H1 (cell line): ENCODE measurements around the gene MMP17. TPM values are rescaled to one million over a fixed set of nuclear protein-coding genes. Genes with fewer than 3 reads are reported as not detected.

Experiments
- CTCF ChIA-PET: fragments of 300-600 bp; sonication (Branson Sonifier 250); formaldehyde crosslinking; loops from one replicate; lab custom pipeline; 2021; ENCODE audit not compliant: partially characterized antibody; lab: Charles Lee
- POLR2A ChIA-PET: fragments of 300-600 bp; sonication (Branson Sonifier 250); formaldehyde crosslinking; loops from one replicate; lab custom pipeline; 2021; ENCODE audit warnings: inconsistent platforms; ENCODE audit not compliant: partially characterized antibody; lab: Charles Lee
- DNase-seq, 2 experiments: peaks; one replicate each; pipeline versions ENCODE4 v3.0.0 to v3.0.0-alpha.2; 2010 to 2022; ENCODE audit warnings: low spot score in 2 of 2, low read depth in 1 of 2, mixed read lengths in 1 of 2
- FAIRE-seq: peaks from 2 replicates; lab custom pipeline; 2011; peaks lifted over from hg19 to GRCh38; lab: Jason Lieb, UNC
- H2AFZ ChIP-seq: 2 replicates; pipeline ENCODE4 v1.8.1; 2012; ENCODE audit warnings: low read length, inconsistent platforms
- H2AK5ac ChIP-seq: 2 replicates; pipeline ENCODE4 v1.6.1; 2013; ENCODE audit warnings: low read depth, low read length
- H2BK120ac ChIP-seq: replicated peaks from 2 replicates; pipeline ENCODE3; 2013; ENCODE audit warnings: low read depth, low read length, inconsistent platforms
- H2BK12ac ChIP-seq: 2 replicates; pipeline ENCODE4 v1.6.1; 2013; ENCODE audit warnings: low read depth, low read length
- H2BK15ac ChIP-seq: 2 replicates; pipeline ENCODE4 v1.6.1; 2013; ENCODE audit warnings: low read length
- H2BK20ac ChIP-seq: 2 replicates; pipeline ENCODE4 v1.6.1; 2013; ENCODE audit warnings: low read length
- H2BK5ac ChIP-seq: 2 replicates; pipeline ENCODE4 v1.6.1; 2013; ENCODE audit warnings: low read depth, low read length
- H3K14ac ChIP-seq: 2 replicates; pipeline ENCODE4 v1.6.1; 2013; ENCODE audit warnings: inconsistent platforms; ENCODE audit not compliant: insufficient read length
- H3K18ac ChIP-seq: 2 replicates; pipeline ENCODE4 v1.6.1; 2013; ENCODE audit warnings: low read length; ENCODE audit errors: extremely low read depth
- H3K23ac ChIP-seq: 2 replicates; pipeline ENCODE4 v1.6.1; 2013; ENCODE audit warnings: inconsistent platforms; ENCODE audit not compliant: insufficient read length
- H3K23me2 ChIP-seq: 2 replicates; pipeline ENCODE4 v1.6.1; 2013; ENCODE audit warnings: low read depth, low read length
- H3K27ac ChIP-seq: 2 replicates; pipeline ENCODE4 v1.6.1; 2011; ENCODE audit warnings: low read depth, low read length, inconsistent platforms
- H3K27me3 ChIP-seq, 4 experiments: replicated peaks in 1 of 4; 1 replicate in 1 of 4; 2 replicates in 3 of 4; pipeline versions ENCODE4 v1.6.1 to v1.8.1; 2011 to 2013; ENCODE audit warnings: low read length in 3 of 4, mild to moderate bottlenecking in 3 of 4, inconsistent platforms in 2 of 4, mixed read lengths in 2 of 4, moderate library complexity in 1 of 4; ENCODE audit not compliant: control insufficient read depth in 3 of 4, insufficient read depth in 3 of 4; ENCODE audit errors: extremely low read depth in 1 of 4
- H3K36me3 ChIP-seq, 4 experiments: 2 replicates each; pipeline versions ENCODE4 v1.6.1 to v1.8.1; 2011 to 2013; ENCODE audit warnings: mild to moderate bottlenecking in 4 of 4, low read length in 3 of 4, moderate library complexity in 2 of 4, control low read depth in 1 of 4, inconsistent platforms in 1 of 4; ENCODE audit not compliant: insufficient read depth in 4 of 4, control insufficient read depth in 2 of 4
- H3K4ac ChIP-seq: replicated peaks from 2 replicates; pipeline ENCODE3; 2013; ENCODE audit warnings: low read length, low read depth, mixed read lengths, inconsistent platforms; ENCODE audit not compliant: insufficient read length
- H3K4me1 ChIP-seq, 4 experiments: replicated peaks in 1 of 4; 1 replicate in 1 of 4; 2 replicates in 3 of 4; pipeline versions ENCODE4 v1.6.1 to v1.8.1; 2011 to 2013; ENCODE audit warnings: low read length in 3 of 4, inconsistent platforms in 2 of 4, mixed read lengths in 1 of 4; ENCODE audit not compliant: insufficient read depth in 4 of 4, control insufficient read depth in 3 of 4
- H3K4me2 ChIP-seq, 2 experiments: 2 replicates each; pipeline versions ENCODE4 v1.6.1 to v1.8.1; 2011 to 2013; ENCODE audit warnings: low read depth in 2 of 2, low read length in 2 of 2, control low read depth in 1 of 2, inconsistent platforms in 1 of 2, mild to moderate bottlenecking in 1 of 2; ENCODE audit not compliant: insufficient read depth in 1 of 2
- H3K4me3 ChIP-seq, 4 experiments: fragments of 200-600, 300-600 bp in 1 of 4; sonication (generic), shearing (Covaris generic), sonication (Bioruptor Twin) in 1 of 4; 2 replicates each; pipeline versions ENCODE4 v1.5.1 to v1.8.1; 2011 to 2016; ENCODE audit warnings: low read length in 4 of 4, low read depth in 3 of 4, control low read depth in 2 of 4, inconsistent platforms in 2 of 4, mild to moderate bottlenecking in 2 of 4, mixed read lengths in 1 of 4, moderate library complexity in 1 of 4; ENCODE audit not compliant: insufficient read depth in 2 of 4; ENCODE audit errors: extremely low read depth in 1 of 4
- H3K56ac ChIP-seq: replicated peaks from 2 replicates; pipeline ENCODE3; 2013; ENCODE audit warnings: low read depth, mild to moderate bottlenecking, mixed read lengths, low read length, inconsistent platforms; ENCODE audit not compliant: insufficient read length
- H3K79me1 ChIP-seq: 2 replicates; pipeline ENCODE4 v1.6.1; 2013; ENCODE audit warnings: low read depth, low read length, control low read depth
- H3K79me2 ChIP-seq, 2 experiments: 2 replicates each; pipeline versions ENCODE4 v1.6.1 to v1.8.1; 2012 to 2013; ENCODE audit warnings: low read length in 2 of 2, mild to moderate bottlenecking in 2 of 2, inconsistent platforms in 1 of 2; ENCODE audit not compliant: insufficient read depth in 2 of 2, control insufficient read depth in 1 of 2
- H3K9ac ChIP-seq, 4 experiments: replicated peaks in 1 of 4; 1 replicate in 1 of 4; 2 replicates in 3 of 4; pipeline versions ENCODE4 v1.6.1 to v1.8.1; 2011 to 2013; ENCODE audit warnings: low read depth in 3 of 4, low read length in 3 of 4, control low read depth in 2 of 4, mild to moderate bottlenecking in 2 of 4, moderate library complexity in 2 of 4, inconsistent platforms in 1 of 4; ENCODE audit errors: extremely low read depth in 1 of 4
- H3K9me3 ChIP-seq, 2 experiments: 2 replicates each; pipeline versions ENCODE4 v1.6.1 to v1.8.1; 2012 to 2013; ENCODE audit warnings: mild to moderate bottlenecking in 2 of 2, moderate library complexity in 2 of 2, control low read depth in 1 of 2, inconsistent platforms in 1 of 2, low read depth in 1 of 2, low read length in 1 of 2, mixed read lengths in 1 of 2; ENCODE audit not compliant: insufficient read depth in 2 of 2
- H4K20me1 ChIP-seq, 2 experiments: replicated peaks in 1 of 2; 2 replicates each; pipeline versions ENCODE3 to v1.8.1; 2011 to 2013; ENCODE audit warnings: inconsistent platforms in 2 of 2, low read length in 2 of 2, mild to moderate bottlenecking in 1 of 2; ENCODE audit not compliant: insufficient read depth in 2 of 2, control insufficient read depth in 1 of 2
- H4K5ac ChIP-seq: 2 replicates; pipeline ENCODE4 v1.6.1; 2013; ENCODE audit warnings: low read length, low read depth, mixed read lengths, inconsistent platforms; ENCODE audit not compliant: insufficient read length
- H4K8ac ChIP-seq: 2 replicates; pipeline ENCODE4 v1.8.0; 2013; ENCODE audit warnings: mild to moderate bottlenecking, moderate library complexity, low read length, inconsistent platforms; ENCODE audit not compliant: insufficient read depth; ENCODE audit errors: extremely low read depth
- H4K91ac ChIP-seq: replicated peaks from 2 replicates; pipeline ENCODE3; 2013; ENCODE audit warnings: low read length, mixed read lengths, inconsistent platforms; ENCODE audit not compliant: insufficient read length
- WGBS, 2 experiments: shearing (Covaris generic) in 1 of 2; methylation state at CpG; one replicate each; pipeline versions ENCODE4 v1.1.6 to v1.1.7; 2013 to 2015; ENCODE audit warnings: low lambda C conversion rate in 2 of 2, mixed read lengths in 2 of 2, inconsistent platforms in 1 of 2, low coverage in 1 of 2, missing lambda C conversion rate in 1 of 2; ENCODE audit not compliant: insufficient replicate concordance in 2 of 2, insufficient coverage in 1 of 2, insufficient read length in 1 of 2; ENCODE audit errors: extremely low coverage in 1 of 2, missing lambda C conversion rate in 1 of 2; 5-methylcytosine and 5-hydroxymethylcytosine counted together
- polyA plus RNA-seq, 7 experiments: library from polyadenylated mRNA; depleted of rRNA in 3 of 7; stranded (reverse) in 5 of 7; unstranded in 2 of 7; fragments of >200 nt in 5 of 7; fragments of 200-250 nt in 2 of 7; gene quantifications; 1 replicate in 5 of 7; 2 replicates in 1 of 7; 4 replicates in 1 of 7; pipeline versions ENCODE4 v1.2.1 to v1.2.3, GENCODE V29; 2011 to 2013; ENCODE audit warnings: missing spikeins in 2 of 7, mixed read lengths in 2 of 7
- total RNA-seq: library from RNA; stranded (reverse); fragmentation: NEBNext Ultra II Directional; extraction: Animal tissue kit (Norgen Biotek cat#: 25700); gene quantifications from 2 replicates; pipeline ENCODE4 v1.2.1, GENCODE V29; 2021

Gene MMP17
- total and polyA plus RNA-seq, 2 of the 8 experiments (the other 6 are each of a cell fraction or from before 2014, with no cell fraction given), result 41.3 to 53.8 TPM

DNA sequence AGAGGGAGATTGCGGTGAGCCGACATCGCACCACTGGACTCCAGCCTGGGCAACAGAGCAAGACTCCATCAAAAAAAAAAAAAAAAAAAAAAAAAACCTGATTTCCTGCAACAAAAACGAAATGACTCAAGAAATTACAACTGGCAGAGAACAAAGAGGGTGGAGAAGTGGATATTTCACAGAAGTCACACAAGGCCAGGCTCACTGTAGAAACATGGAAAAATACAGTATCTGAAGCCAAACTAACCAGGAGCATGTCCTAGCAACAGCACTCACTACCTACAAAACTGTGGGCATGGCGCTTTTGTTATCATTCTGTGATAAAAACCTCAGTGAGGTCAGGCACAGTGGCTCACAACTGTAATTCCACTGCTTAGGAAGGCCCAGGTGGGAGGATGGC lies 11.7 kb upstream of the MMP17 start:
- no peak overlapping the region for H4K91ac ChIP-seq
- no peak overlapping the region for H3K18ac ChIP-seq
- peaks cover 0 to 3% (median 0%) of the 10 kb centered on the region in 4 experiments; a peak in 1 of 7 replicates for H3K4me1 ChIP-seq
- no peak overlapping the region for H3K4me2 ChIP-seq
- H3K79me2 ChIP-seq, result no peaks in the 10 kb centered on the region
- no peak overlapping the region for H2BK15ac ChIP-seq
- no peak overlapping the region for H3K23ac ChIP-seq
- H2AFZ ChIP-seq, result no peak overlapping the region
- no peak overlapping the region for H2BK12ac ChIP-seq
- no peak overlapping the region for H3K9ac ChIP-seq
- no peak overlapping the region for H3K4me3 ChIP-seq
- no peak overlapping the region for H2BK120ac ChIP-seq
- H3K4ac ChIP-seq, result no peak overlapping the region
- 0 out of 2 replicates have a peak overlapping the region, but pooled peaks have one; percentile 18 for H2BK20ac ChIP-seq
- peaks cover 3 to 6% of the 10 kb centered on the region in 2 experiments; a peak in 2 of 4 replicates for H3K9me3 ChIP-seq
- no peaks in the 10 kb centered on the region for H3K23me2 ChIP-seq
- no peak overlapping the region for H3K27ac ChIP-seq
- no peak overlapping the region for H4K5ac ChIP-seq
- no peaks in the 10 kb centered on the region for H3K79me1 ChIP-seq
- ChIA-PET CTCF (interaction anchor here (0.9 kb wide), 1 partner anchor 19 kb away, joined by 6 read pairs; no protein-coding TSS in a partner anchor), POLR2A (interaction anchor here (0.6 to 1.3 kb wide), 3 partner anchors 13 to 274 kb away, joined by 3 to 5 read pairs (median 3); no protein-coding TSS in a partner anchor)
- H4K20me1 ChIP-seq, result no peaks in the 10 kb centered on the region
- H4K8ac ChIP-seq, result no peak overlapping the region
- no peak for FAIRE-seq
- no peaks in the 10 kb centered on the region for H3K36me3 ChIP-seq
- DNase-seq, result no peak
- WGBS, 2 experiments, result 89% methylated on average over 2 of the region's 5 CpGs; no CpG with 5 or more reads in 1 of the 2 experiments
- no peaks in the 10 kb centered on the region; a peak in 1 of 7 replicates for H3K27me3 ChIP-seq
- no peak overlapping the region for H3K56ac ChIP-seq
- no peak overlapping the region for H2AK5ac ChIP-seq
- no peak overlapping the region for H2BK5ac ChIP-seq
- H3K14ac ChIP-seq, result no peak overlapping the region
